GM13977 (cell line): ENCODE data around the gene MOK.

ENCODE experiments used
- DNase-seq: peaks from one replicate; pipeline ENCODE4 v3.0.0; 2012; ENCODE audit warnings: low spot score
- in situ Hi-C: fragments of 300-500 bp; cut with MboI; formaldehyde crosslinking; loops from one replicate; pipeline ENCODE4 v1.12.0; 2022; ENCODE audit warnings: low sequenced_read_pairs, low pct_unique_long_range_greater_than_20kb, mixed read lengths, inconsistent platforms; ENCODE audit not compliant: unreplicated experiment
- TF ChIP-seq, protein P1 (sequence below): IDR thresholded peaks from 2 replicates; pipeline ENCODE4 v1.5.1; 2012; ENCODE audit warnings: mild to moderate bottlenecking, control low read depth; ENCODE audit not compliant: insufficient read depth; ENCODE audit errors: extremely low read depth, missing control alignments

The MOK gene

DNA sequence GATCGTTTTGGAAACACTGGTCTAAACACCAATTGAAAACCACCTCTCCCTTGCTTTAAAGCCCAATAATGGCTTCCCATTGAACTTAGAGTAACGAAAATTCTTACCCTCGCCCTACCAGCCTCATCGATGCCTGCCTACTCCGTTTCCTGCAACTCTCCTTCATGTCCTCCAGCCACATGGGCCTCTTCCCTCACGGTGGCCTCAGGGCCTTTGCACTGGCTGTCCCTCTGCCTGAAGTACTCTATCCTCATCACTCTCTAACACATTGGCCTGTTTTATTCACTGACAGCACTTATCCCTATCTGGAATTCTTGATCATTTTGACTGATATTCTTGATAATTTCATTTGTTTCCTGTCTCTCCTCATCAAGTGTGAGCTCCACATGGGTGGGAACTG is 46.8 kb downstream of the MOK start:
- TF ChIP-seq, protein P1, sequence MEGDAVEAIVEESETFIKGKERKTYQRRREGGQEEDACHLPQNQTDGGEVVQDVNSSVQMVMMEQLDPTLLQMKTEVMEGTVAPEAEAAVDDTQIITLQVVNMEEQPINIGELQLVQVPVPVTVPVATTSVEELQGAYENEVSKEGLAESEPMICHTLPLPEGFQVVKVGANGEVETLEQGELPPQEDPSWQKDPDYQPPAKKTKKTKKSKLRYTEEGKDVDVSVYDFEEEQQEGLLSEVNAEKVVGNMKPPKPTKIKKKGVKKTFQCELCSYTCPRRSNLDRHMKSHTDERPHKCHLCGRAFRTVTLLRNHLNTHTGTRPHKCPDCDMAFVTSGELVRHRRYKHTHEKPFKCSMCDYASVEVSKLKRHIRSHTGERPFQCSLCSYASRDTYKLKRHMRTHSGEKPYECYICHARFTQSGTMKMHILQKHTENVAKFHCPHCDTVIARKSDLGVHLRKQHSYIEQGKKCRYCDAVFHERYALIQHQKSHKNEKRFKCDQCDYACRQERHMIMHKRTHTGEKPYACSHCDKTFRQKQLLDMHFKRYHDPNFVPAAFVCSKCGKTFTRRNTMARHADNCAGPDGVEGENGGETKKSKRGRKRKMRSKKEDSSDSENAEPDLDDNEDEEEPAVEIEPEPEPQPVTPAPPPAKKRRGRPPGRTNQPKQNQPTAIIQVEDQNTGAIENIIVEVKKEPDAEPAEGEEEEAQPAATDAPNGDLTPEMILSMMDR: no peak
- DNase-seq: no peak
- in situ Hi-C loops: no loop called here

GRCh38 chr14:102256716-102257115 is 48.2 kb downstream of the MOK start:
- TF ChIP-seq, protein P1: no peak
- DNase-seq: no peak
- in situ Hi-C loops: no loop called here

DNA sequence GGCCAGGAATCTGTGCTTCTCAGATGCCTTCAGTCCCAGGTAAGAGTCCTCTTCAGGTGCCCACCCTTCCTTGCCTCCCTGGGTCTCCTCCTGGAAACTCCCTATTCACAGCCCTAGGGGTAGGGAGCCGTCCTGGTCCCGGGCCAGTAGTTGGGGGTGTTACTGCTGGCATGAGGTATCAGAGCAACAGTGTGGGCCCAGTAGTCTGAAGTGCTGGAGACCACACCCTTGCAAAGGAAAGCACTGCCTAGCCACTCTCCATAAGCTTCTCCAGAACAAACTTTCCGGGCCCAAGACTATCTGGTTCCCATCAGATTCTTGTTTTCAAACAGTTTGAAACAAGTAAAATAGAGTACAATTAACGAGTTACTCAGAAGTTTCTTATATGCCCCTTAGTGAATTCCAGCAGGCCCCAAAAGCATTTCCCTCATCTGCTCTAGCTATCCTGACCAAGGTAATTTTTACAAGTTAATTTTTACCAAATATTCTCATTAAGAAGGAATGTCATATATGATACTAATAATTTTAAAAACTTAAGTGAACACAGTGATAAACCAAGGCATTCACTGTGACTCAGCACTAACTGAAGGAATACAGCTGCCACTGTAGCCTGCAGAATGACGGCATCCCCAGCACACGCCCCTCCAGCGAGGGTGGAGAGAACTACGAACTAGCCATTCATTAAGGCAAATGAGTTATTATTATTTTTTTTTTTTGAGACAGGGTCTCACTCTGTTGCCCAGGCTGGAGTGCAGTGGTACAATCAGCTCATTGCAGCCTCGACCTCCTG is 49.4 kb downstream of the MOK start:
- DNase-seq: no peak
- in situ Hi-C loops: no loop called here
- TF ChIP-seq, protein P1: no peak

- in situ Hi-C loops: no loop called here
- TF ChIP-seq, protein P1: no peak
- no peak for DNase-seq
Measured at GRCh38 chr14:102252834-102253801, 51.8 kb downstream of the MOK start.

DNA sequence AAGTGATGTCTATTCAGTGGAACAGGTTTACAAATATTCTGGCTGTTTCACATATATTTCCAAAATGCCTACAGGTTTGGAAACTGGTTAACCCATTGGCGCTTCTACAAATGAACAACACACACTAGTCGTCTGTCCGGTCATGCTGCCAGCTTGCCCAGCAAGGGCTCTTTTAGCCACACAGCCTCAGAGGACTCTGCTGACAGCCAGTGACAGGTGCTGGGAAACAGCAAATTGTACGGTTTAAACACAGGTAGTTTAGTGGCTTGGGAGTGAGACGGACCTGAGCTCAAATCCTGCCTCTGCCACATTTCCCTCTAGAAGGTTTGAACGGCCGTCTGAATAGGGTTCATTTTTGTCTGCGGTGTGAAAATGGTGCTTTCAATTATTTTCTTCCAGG is 53.8 kb downstream of the MOK start:
- in situ Hi-C loops: no loop called here
- TF ChIP-seq, protein P1: no peak
- DNase-seq: no peak

GRCh38 chr14:102250636-102251035 is 54.3 kb downstream of the MOK start:
- TF ChIP-seq, protein P1: no peak
- in situ Hi-C loops: no loop called here

More at GRCh38 chr14:102250636-102251035, 54.3 kb downstream of the MOK start:
- no peak for DNase-seq
